ENCODE data around the gene DCAF6.

DNA sequence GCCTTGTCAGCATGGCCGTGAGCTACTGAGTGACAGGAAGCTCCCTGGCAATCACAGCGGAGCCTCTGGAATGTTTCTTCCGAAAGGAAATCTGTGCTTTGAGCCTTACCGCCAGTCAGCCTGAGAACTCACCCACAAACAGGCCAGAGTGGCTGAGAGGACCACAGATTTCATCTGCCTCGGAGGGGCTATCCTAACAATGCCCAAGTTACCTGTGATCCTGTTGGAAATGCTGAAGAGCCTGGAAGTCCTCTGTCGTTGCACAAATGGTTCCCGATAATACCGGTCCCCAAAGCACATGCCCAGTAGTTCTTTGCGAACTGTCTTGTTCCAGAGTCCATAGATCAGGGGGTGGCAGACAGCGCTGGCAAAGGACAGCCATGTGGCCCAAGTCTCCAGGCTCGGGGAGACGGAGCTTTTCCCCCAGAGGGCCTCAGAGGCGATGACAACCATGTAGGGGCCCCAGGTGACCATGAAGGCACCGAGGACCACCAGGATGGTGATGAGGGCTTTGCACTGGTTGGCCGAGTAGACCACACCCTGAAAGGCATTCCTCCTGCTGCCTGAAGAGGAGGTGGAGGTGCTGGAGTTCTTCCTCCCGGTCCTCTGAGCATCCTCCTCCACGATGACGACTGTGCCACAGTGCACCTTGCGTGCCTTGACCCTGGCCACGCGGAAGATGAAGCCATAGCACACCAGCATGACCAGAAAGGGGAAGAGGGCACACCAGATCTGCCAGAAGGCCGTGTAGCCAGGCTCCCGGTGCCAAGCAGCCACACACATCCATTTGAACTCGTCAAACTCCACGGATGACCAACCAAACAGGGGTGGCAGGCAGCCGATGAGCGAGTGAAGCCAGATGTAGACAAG, 160.0 kb downstream of the DCAF6 start:
- no peak for TF ChIP-seq POLR2A (IDR thresholded peaks at IDR 0.05)
- TF ChIP-seq, protein P1, sequence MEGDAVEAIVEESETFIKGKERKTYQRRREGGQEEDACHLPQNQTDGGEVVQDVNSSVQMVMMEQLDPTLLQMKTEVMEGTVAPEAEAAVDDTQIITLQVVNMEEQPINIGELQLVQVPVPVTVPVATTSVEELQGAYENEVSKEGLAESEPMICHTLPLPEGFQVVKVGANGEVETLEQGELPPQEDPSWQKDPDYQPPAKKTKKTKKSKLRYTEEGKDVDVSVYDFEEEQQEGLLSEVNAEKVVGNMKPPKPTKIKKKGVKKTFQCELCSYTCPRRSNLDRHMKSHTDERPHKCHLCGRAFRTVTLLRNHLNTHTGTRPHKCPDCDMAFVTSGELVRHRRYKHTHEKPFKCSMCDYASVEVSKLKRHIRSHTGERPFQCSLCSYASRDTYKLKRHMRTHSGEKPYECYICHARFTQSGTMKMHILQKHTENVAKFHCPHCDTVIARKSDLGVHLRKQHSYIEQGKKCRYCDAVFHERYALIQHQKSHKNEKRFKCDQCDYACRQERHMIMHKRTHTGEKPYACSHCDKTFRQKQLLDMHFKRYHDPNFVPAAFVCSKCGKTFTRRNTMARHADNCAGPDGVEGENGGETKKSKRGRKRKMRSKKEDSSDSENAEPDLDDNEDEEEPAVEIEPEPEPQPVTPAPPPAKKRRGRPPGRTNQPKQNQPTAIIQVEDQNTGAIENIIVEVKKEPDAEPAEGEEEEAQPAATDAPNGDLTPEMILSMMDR (IDR thresholded peaks at IDR 0.05) = no peak

Data from lower leg skin (tissue), 3 donors.